HepG2 (cell line): ENCODE measurements around the gene RAC3. TPM values are rescaled to one million over a fixed set of nuclear protein-coding genes. Genes with fewer than 3 reads are reported as not detected.
A peak's percentile ranks its signal among the peaks of the same experiment; 100 is the strongest.

Experiments
- BCLAF1 ChIP-seq: fragments of 450-650 bp; IDR thresholded peaks from 2 replicates; pipeline ENCODE4 v1.6.1; 2017; ENCODE audit warnings: mild to moderate bottlenecking
- BRD4 ChIP-seq: sonication (generic); formaldehyde crosslinking; IDR thresholded peaks from 2 replicates; pipeline ENCODE4 v1.4.0; 2020; ENCODE audit warnings: missing genetic modification reagents
- CENPT ChIP-seq: sonication (generic); formaldehyde crosslinking; IDR thresholded peaks from 2 replicates; pipeline ENCODE4 v1.8.0; 2022; ENCODE audit warnings: low read depth, mild to moderate bottlenecking, moderate library complexity, missing genetic modification reagents
- DR1 ChIP-seq: sonication (generic); formaldehyde crosslinking; IDR thresholded peaks from 2 replicates; pipeline ENCODE4 v1.8.0; 2021; ENCODE audit warnings: mild to moderate bottlenecking, missing genetic modification reagents, inconsistent platforms
- E2F5 ChIP-seq: sonication (generic); formaldehyde crosslinking; conservative IDR thresholded peaks from 2 replicates; pipeline ENCODE4 v1.4.0; 2020; ENCODE audit warnings: missing genetic modification reagents
- EZH2 ChIP-seq: conservative IDR thresholded peaks from 2 replicates; pipeline ENCODE4 v1.6.1; 2012; ENCODE audit warnings: mild to moderate bottlenecking, low read depth, low read length, moderate library complexity
- HMGXB4 ChIP-seq, 2 experiments: sonication (generic) in 1 of 2; formaldehyde crosslinking in 1 of 2; IDR thresholded peaks; 2 replicates each; pipeline versions ENCODE4 v1.4.0 to v1.6.1; 2018 to 2020; ENCODE audit warnings: missing genetic modification reagents in 2 of 2, borderline replicate concordance in 1 of 2, low read depth in 1 of 2, mild to moderate bottlenecking in 1 of 2, missing biosample characterization in 1 of 2
- KMT2A ChIP-seq: sonication (generic); formaldehyde crosslinking; IDR thresholded peaks from 2 replicates; pipeline ENCODE4 v1.4.0; 2020; ENCODE audit warnings: missing genetic modification reagents
- KMT2B ChIP-seq: IDR thresholded peaks from 2 replicates; pipeline ENCODE4 v1.6.1; 2016; ENCODE audit warnings: missing genetic modification reagents, missing compliant biosample characterization
- MED1 ChIP-seq: sonication (generic); formaldehyde crosslinking; IDR thresholded peaks from 2 replicates; pipeline ENCODE4 v1.4.0; 2020; ENCODE audit warnings: missing genetic modification reagents
- NFYB ChIP-seq: sonication (generic); formaldehyde crosslinking; IDR thresholded peaks from 2 replicates; pipeline ENCODE4 v1.4.0; 2020; ENCODE audit warnings: missing genetic modification reagents
- POLR2G ChIP-seq: fragments of 200-400 bp; formaldehyde crosslinking; IDR thresholded peaks from 2 replicates; pipeline ENCODE4 v1.6.1; 2018; ENCODE audit warnings: mild to moderate bottlenecking, low read depth, low read length, moderate library complexity
- REPIN1 ChIP-seq: sonication (generic); formaldehyde crosslinking; IDR thresholded peaks from 2 replicates; pipeline ENCODE4 v1.8.0; 2022; ENCODE audit warnings: missing genetic modification reagents, low read depth, mild to moderate bottlenecking, borderline replicate concordance
- REXO4 ChIP-seq: sonication (generic); formaldehyde crosslinking; IDR thresholded peaks from 2 replicates; pipeline ENCODE4 v1.8.0; 2022; ENCODE audit warnings: missing genetic modification reagents, mild to moderate bottlenecking, borderline replicate concordance
- SATB2 ChIP-seq: sonication (generic); formaldehyde crosslinking; IDR thresholded peaks from 2 replicates; pipeline ENCODE4 v1.5.0; 2020; ENCODE audit warnings: missing genetic modification reagents
- SRSF9 ChIP-seq: fragments of 200-400 bp; formaldehyde crosslinking; IDR thresholded peaks from 2 replicates; pipeline ENCODE4 v1.6.1; 2018; ENCODE audit warnings: borderline replicate concordance, mild to moderate bottlenecking, low read depth, low read length; ENCODE audit not compliant: insufficient read depth, poor library complexity, severe bottlenecking
- YEATS2 ChIP-seq: sonication (generic); formaldehyde crosslinking; IDR thresholded peaks from 2 replicates; pipeline ENCODE4 v1.4.0; 2020; ENCODE audit warnings: missing genetic modification reagents, borderline replicate concordance
- ZFP36L1 ChIP-seq: sonication (generic); formaldehyde crosslinking; IDR thresholded peaks from 2 replicates; pipeline ENCODE4 v1.8.0; 2022; ENCODE audit warnings: mild to moderate bottlenecking, missing genetic modification reagents, moderate library complexity
- ZMAT5 ChIP-seq: sonication (generic); formaldehyde crosslinking; IDR thresholded peaks from 2 replicates; pipeline ENCODE4 v1.5.0; 2020; ENCODE audit warnings: mild to moderate bottlenecking, low read depth, missing genetic modification reagents, borderline replicate concordance
- ZNF10 ChIP-seq: sonication (generic); formaldehyde crosslinking; IDR thresholded peaks from 2 replicates; pipeline ENCODE4 v1.4.0; 2020; ENCODE audit warnings: mild to moderate bottlenecking, low read depth, missing genetic modification reagents, borderline replicate concordance
- polyA plus RNA-seq, 8 experiments: library from polyadenylated mRNA; depleted of rRNA in 3 of 8; stranded (reverse) in 7 of 8; unstranded in 1 of 8; fragments of >200 nt; fragmentation: Illumina TruSeq in 4 of 8; extraction: Trizol in 4 of 8; gene quantifications; 2 replicates each; pipeline versions ENCODE4 v1.2.1 to v1.2.3, GENCODE V29; 2011 to 2016; ENCODE audit warnings: low read depth in 4 of 8, missing spikeins in 1 of 8, mixed read lengths in 1 of 8; ENCODE audit not compliant: insufficient read depth in 1 of 8
- total RNA-seq, 5 experiments: library from RNA; depleted of rRNA; stranded (reverse); fragments of >200 nt; fragmentation: Illumina TruSeq; extraction: Trizol; gene quantifications; 2 replicates each; pipeline ENCODE4 v1.2.3, GENCODE V29; 2016; ENCODE audit warnings: low read depth in 1 of 5

The RAC3 gene
- total and polyA plus RNA-seq, 2 of the 13 experiments (the other 11 are each of a cell fraction or from before 2014, with no cell fraction given) = 10.5 to 21.3 TPM

GRCh38 chr17:82019690-82020571, 11.5 kb upstream of the RAC3 start (continued):
- TF ChIP-seq HMGXB4 (CRISPR knock-in tag; IDR thresholded peaks at IDR 0.05; ENCODE audit: borderline replicate concordance in 1 of 2, low read depth in 1 of 2) (peak; percentile 92 to 93), BRD4 (CRISPR knock-in tag) (no peak; the same call in 1 of the 2 replicates), NFYB (CRISPR knock-in tag) (no peak), DR1 (CRISPR knock-in tag) (no peak), REXO4 (CRISPR knock-in tag) (0 out of 2 replicates have a peak, but pooled peaks have one; percentile 30), KMT2B (no peak), ZFP36L1 (CRISPR knock-in tag) (0 out of 2 replicates have a peak, but pooled peaks have one; percentile 45), ZNF10 (no peak), CENPT (no peak), REPIN1 (CRISPR knock-in tag) (no peak), POLR2G (peak; percentile 74), KMT2A (CRISPR knock-in tag) (no peak), EZH2 (no peak), BCLAF1 (no peak), E2F5 (CRISPR knock-in tag) (no peak), ZMAT5 (CRISPR knock-in tag) (no peak), MED1 (CRISPR knock-in tag) (peak; percentile 73), SATB2 (CRISPR knock-in tag) (no peak), YEATS2 (CRISPR knock-in tag) (no peak; the same call in 1 of the 2 replicates), SRSF9 (no peak)
